ENCODE data around the gene LUC7L3.
"Not testable (repeated sequence)": the region's sequence is repeated elsewhere in the genome, so short reads cannot be mapped to it uniquely, and the experiment has no call there.

The LUC7L3 gene

DNA sequence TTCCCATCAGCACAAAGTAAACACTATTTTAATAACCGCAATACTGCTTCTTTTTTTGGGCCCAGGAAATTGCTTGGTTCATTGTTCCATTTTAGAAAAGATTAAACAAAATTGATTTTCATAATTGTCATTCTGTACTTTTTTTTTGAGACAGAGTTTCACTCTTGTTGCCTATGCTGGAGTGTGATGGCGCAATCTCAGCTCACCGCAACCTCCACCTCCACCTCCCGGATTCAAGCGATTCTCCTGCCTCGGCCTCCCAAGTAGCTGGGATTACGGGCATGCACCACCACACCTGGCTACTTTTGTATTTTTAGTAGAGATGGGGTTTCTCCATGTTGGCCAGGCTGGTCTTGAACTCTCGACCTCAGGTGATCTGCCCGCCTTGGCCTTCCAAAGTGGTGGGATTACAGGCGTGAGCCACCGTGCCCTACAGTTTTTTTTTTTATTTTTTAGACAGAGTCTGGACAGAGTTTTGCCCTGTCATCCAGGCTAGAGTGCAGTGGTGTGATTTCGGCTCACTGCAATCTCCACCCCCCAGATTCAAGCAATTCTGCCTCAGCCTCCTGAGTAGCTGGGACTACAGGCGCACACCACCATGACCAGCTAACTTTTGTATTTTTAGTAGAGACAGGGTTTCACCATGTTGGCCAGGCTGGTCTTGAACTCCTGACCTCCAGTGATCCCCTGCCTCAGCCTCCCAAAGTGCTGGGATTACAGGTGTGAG is 85.5 kb downstream of the LUC7L3 start:
- not testable (repeated sequence) for H3K9me3 ChIP-seq (ENCODE audit: control insufficient read depth, insufficient read depth, low read length); H3K4me3 ChIP-seq (ENCODE audit: low read depth, low read length); H3K27me3 ChIP-seq (ENCODE audit: control insufficient read depth, insufficient read depth, low read length); H3K4me1 ChIP-seq (ENCODE audit: control insufficient read depth, insufficient read depth, low read length); H3K27ac ChIP-seq (ENCODE audit: low read depth, low read length); H3K36me3 ChIP-seq (ENCODE audit: control insufficient read depth, insufficient read depth, low read length); H3K9ac ChIP-seq (ENCODE audit: low read depth, low read length)

GRCh38 chr17:50805486-50805885 is 86.1 kb downstream of the LUC7L3 start:
- no peak overlapping the region for H3K27ac ChIP-seq (ENCODE audit: low read depth, low read length)
- H3K9me3 ChIP-seq (ENCODE audit: control insufficient read depth, insufficient read depth, low read length) = no peaks in the 10 kb centered on the region
- H3K4me1 ChIP-seq (ENCODE audit: control insufficient read depth, insufficient read depth, low read length) = no peaks in the 10 kb centered on the region
- no peak overlapping the region for H3K4me3 ChIP-seq (ENCODE audit: low read depth, low read length)
- no peak overlapping the region for H3K9ac ChIP-seq (ENCODE audit: low read depth, low read length)
- H3K27me3 ChIP-seq (ENCODE audit: control insufficient read depth, insufficient read depth, low read length) = no peaks in the 10 kb centered on the region
- no peaks in the 10 kb centered on the region for H3K36me3 ChIP-seq (ENCODE audit: control insufficient read depth, insufficient read depth, low read length)
